HG03575 (cell line): ENCODE results near the gene ZBTB49.
"Not testable (repeated sequence)": the region's sequence is repeated elsewhere in the genome, so short reads cannot be mapped to it uniquely, and the experiment has no call there.

Source experiments
- ATAC-seq: cut with Tn5 transposase; IDR thresholded peaks from one replicate; pipeline ENCODE4 v1.9.1; 2021; ENCODE audit not compliant: unreplicated experiment, insufficient number of reproducible peaks, low FRiP score; ENCODE audit errors: extremely low read depth

ZBTB49 gene

GRCh38 chr4:4344915-4345527 is 55.0 kb downstream of the ZBTB49 start:
- no peak for ATAC-seq

DNA sequence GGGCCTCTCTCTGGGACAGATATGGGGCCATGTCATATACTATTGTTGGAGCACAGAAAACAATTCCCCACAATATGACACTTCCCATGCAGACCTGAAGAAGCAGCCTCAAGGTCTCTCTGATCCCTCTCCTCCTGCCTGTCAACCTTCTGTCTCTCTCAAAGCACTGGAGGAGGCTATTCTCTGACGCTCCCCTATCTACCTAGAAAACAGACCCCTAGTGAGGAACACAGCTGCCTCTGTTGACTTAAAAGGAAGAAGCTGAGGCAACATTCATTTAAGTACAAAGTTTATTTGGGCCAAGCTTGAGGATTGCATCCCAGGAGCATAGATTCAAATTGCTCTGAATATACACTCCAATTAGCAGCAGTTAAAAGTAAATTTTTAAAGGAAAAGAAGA is 57.5 kb downstream of the ZBTB49 start:
- no peak for ATAC-seq

DNA sequence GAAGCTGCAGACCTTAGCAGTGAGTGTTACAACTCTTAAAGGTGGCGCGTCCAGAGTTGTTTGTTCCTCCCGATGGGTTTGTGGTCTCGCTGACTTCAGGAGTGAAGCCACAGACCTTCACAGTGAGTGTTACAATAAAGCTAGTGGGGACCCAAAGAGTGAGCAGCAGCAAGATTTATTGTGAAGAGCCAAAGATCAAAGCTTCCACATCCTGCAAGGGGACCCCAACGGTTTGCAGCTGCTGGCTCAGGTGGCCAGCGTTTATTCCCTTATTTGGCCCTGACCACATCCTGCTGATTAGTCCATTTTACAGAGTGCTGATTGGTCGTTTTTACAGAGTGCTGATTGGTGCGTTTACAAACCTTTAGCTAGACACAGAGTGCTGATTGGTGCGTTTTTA is 58.5 kb downstream of the ZBTB49 start:
- ATAC-seq = not testable (repeated sequence)

GRCh38 chr4:4349867-4350266 is 59.8 kb downstream of the ZBTB49 start:
- ATAC-seq = no peak

GRCh38 chr4:4350909-4351308 is 60.9 kb downstream of the ZBTB49 start:
- no peak for ATAC-seq

DNA sequence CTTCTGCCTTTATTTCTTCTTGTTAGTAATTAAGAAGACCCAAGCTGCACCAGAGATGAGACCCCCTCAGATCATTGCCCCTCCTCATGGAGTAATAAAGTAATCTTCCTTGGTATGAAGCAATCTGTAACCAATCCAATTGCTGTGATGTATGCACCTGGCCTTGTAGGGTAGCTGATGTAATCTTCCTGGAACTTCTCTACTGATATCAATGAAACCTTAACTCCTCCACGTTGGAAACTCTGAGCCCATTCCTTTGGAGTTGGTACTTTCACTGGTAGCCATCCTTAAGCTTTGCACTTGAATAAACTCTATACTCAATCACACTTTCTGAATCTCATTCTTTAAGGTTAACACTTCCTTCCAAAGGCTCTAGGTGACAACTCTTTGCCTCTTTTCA is 65.3 kb downstream of the ZBTB49 start:
- ATAC-seq = no peak

DNA sequence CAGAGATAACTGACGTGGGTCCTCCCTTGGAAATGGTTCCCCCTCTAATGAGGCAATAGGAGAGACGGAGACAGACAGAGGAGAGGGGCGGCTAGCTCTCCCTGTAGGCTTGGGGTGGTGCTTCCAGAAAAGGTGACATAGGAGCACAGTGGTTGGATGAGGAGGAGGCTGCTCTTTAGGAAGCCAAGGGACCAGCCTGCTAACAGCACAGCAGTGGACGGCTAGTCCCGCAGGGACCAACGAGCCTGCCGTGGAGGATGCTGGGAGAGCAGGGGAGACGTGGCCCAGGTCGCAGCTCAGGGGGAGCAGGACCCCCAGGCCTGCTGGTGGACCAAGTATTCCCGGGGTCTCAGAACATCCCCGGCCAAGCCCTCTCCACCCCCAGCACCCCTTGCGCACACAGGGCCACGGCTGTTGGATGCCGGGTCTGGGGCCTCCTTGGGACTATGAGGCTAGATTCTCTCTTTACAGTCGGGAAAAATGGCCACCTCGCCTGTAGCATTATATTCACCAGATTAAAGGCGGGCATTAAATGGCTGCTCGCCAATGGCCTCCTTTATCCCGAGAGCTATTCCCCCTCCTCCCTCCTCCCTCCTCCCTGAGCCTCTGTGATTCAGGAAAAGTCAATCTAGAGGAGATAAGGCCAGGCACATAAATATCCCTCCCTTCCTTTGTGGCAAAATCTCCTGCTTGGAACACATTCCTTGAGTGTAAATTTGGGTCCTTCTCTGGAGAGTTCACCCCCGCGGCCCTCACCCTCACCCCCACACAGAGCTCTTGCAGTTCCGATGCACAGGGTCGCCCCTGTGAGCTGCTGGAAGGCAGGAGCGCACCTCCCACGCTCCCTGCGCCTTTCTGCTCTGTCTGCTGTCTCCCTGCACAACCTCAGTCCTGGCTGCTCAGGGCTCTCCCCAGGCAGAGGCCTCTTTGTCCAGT is 66.3 kb downstream of the ZBTB49 start:
- ATAC-seq = no peak

- ATAC-seq = no peak
Measured at GRCh38 chr4:4358093-4358854, 68.2 kb downstream of the ZBTB49 start.

DNA sequence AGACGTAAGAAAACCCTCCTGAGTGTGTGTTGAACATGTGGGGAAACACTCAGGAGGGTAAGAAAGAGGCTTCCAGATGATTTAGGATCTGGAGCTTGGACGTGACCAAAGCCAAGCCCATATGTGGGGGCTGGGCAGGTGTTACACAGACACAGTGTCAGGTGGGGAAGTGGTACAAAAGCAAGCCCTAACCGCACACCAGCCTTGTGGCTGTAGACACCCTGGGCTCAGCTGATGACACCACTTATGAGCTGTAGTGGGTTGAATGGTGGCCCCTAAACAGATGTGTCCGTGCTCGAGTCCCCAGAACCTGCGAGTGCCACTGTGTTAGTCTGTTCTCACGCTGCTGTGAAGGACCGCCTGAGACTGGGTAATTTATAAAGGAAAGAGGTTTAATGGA is 71.8 kb downstream of the ZBTB49 start:
- ATAC-seq = no peak

GRCh38 chr4:4362991-4363697 is 73.1 kb downstream of the ZBTB49 start:
- no peak for ATAC-seq

GRCh38 chr4:4364061-4364460 is 74.0 kb downstream of the ZBTB49 start:
- ATAC-seq = no peak

- no peak for ATAC-seq
Measured at GRCh38 chr4:4364486-4365208, 74.6 kb downstream of the ZBTB49 start.

- ATAC-seq = no peak
Measured at GRCh38 chr4:4368809-4369580, 78.9 kb downstream of the ZBTB49 start.
